Vagina (tissue), 2 donors: Measurements from ENCODE around the gene ISOC1.

ENCODE experiments used
- CTCF ChIP-seq, 3 experiments: fragments of 450-650 bp in 2 of 3; fragments of 200-600 bp in 1 of 3; sonication (generic) in 1 of 3; IDR thresholded peaks; one replicate each; pipeline ENCODE4 v1.5.1; 2017 to 2019; ENCODE audit warnings: antibody characterized with exemption in 3 of 3, mild to moderate bottlenecking in 2 of 3, moderate library complexity in 2 of 3
- POLR2A ChIP-seq, 2 donors: fragments of 450-650 bp; IDR thresholded peaks; one replicate each; pipeline ENCODE4 v1.6.1; 2017; ENCODE audit warnings: antibody characterized with exemption in 2 of 2, mild to moderate bottlenecking in 2 of 2, moderate library complexity in 2 of 2
- POLR2AphosphoS5 ChIP-seq, 2 donors: sonication (generic); formaldehyde crosslinking; IDR thresholded peaks; one replicate each; pipeline ENCODE4 v1.9.0; 2017; ENCODE audit warnings: antibody characterized with exemption in 2 of 2, mild to moderate bottlenecking in 2 of 2, low read depth in 1 of 2; ENCODE audit not compliant: insufficient read depth in 1 of 2

- TF ChIP-seq CTCF (IDR thresholded peaks at IDR 0.05) (no peak), POLR2A (IDR thresholded peaks at IDR 0.05) (no peak), POLR2AphosphoS5 (IDR thresholded peaks at IDR 0.05; ENCODE audit: insufficient read depth in 1 of 2, low read depth in 1 of 2) (no peak)
Measured at GRCh38 chr5:129103397-129103796, 8.8 kb downstream of the ISOC1 start.
